Upper lobe of right lung (tissue), 1 donor: ENCODE measurements around the gene TFF2. TPM values are rescaled to one million over a fixed set of nuclear protein-coding genes. Genes with fewer than 3 reads are reported as not detected.

Experiments
- ATAC-seq: fragments of 200-7000 bp; cut with Tn5 transposase; one replicate; pipeline ENCODE4 v1.9.1; 2020; ENCODE audit warnings: mild to moderate bottlenecking, moderate library complexity
- DNase-seq: peaks from one replicate; pipeline ENCODE4 v3.0.0-alpha.2; 2020
- H3K27ac ChIP-seq: fragments of 200-600 bp; one replicate; pipeline ENCODE4 v1.8.0; 2022
- H3K27me3 ChIP-seq: fragments of 200-600 bp; one replicate; pipeline ENCODE4 v1.8.0; 2022; ENCODE audit warnings: mild to moderate bottlenecking
- H3K36me3 ChIP-seq: fragments of 200-600 bp; one replicate; pipeline ENCODE4 v1.8.0; 2022
- H3K4me1 ChIP-seq: fragments of 200-600 bp; one replicate; pipeline ENCODE4 v1.8.0; 2022
- H3K4me3 ChIP-seq: fragments of 200-600 bp; one replicate; pipeline ENCODE4 v1.8.0; 2022; ENCODE audit warnings: mild to moderate bottlenecking
- H3K9me3 ChIP-seq: fragments of 200-600 bp; one replicate; pipeline ENCODE4 v1.8.0; 2022
- CTCF ChIP-seq: fragments of 200-600 bp; IDR thresholded peaks from one replicate; pipeline ENCODE4 v1.8.0; 2022; ENCODE audit warnings: antibody characterized with exemption
- intact Hi-C: fragments of 100-400 bp; cut with DNase I; formaldehyde crosslinking; loops from one replicate; pipeline ENCODE4 v1.11.0; 2022
- total RNA-seq: library from RNA; stranded (reverse); fragmentation: NEBNext Ultra II Directional; extraction: Animal tissue kit (Norgen Biotek cat#: 25700); gene quantifications from one replicate; pipeline ENCODE4 v1.2.1, GENCODE V29; 2021
- donor health status: DM: no; HTN: yes; CAD: no; lungs with severe emphysema.

Gene TFF2
- total RNA-seq, 1 donor from 2014 or later: not detected

GRCh38 chr21:42387164-42387563 lies 36.4 kb upstream of the TFF2 start:
- H3K4me1 ChIP-seq: no peaks in the 10 kb centered on the region
- DNase-seq (peak; percentile 30), ATAC-seq (peak; percentile 32)
- no peak overlapping the region for H3K4me3 ChIP-seq
- intact Hi-C loops: no loop called here
- H3K9me3 ChIP-seq: no peaks in the 10 kb centered on the region
- no peaks in the 10 kb centered on the region for H3K27me3 ChIP-seq
- H3K36me3 ChIP-seq: no peaks in the 10 kb centered on the region
- no peak for TF ChIP-seq CTCF
- H3K27ac ChIP-seq: no peak overlapping the region

- no peak for ATAC-seq
- intact Hi-C loops: no loop called here
- DNase-seq: peak; percentile 40
- Histone ChIP-seq H3K4me1 (no peaks in the 10 kb centered on the region), H3K9me3 (no peaks in the 10 kb centered on the region), H3K4me3 (no peak overlapping the region), H3K27ac (no peak overlapping the region), H3K27me3 (no peaks in the 10 kb centered on the region), H3K36me3 (no peaks in the 10 kb centered on the region)
- TF ChIP-seq CTCF: no peak
Observed at GRCh38 chr21:42386034-42386591, 35.3 kb upstream of the TFF2 start.

GRCh38 chr21:42385619-42386018 lies 34.8 kb upstream of the TFF2 start:
- peak; percentile 37 for DNase-seq
- H3K36me3 ChIP-seq: no peaks in the 10 kb centered on the region
- no peak overlapping the region for H3K27ac ChIP-seq
- intact Hi-C loops: no loop called here
- H3K4me1 ChIP-seq: no peaks in the 10 kb centered on the region
- no peak for ATAC-seq
- no peaks in the 10 kb centered on the region for H3K9me3 ChIP-seq
- no peak for TF ChIP-seq CTCF
- H3K27me3 ChIP-seq: no peaks in the 10 kb centered on the region
- no peak overlapping the region for H3K4me3 ChIP-seq

- Histone ChIP-seq H3K27ac (no peak overlapping the region), H3K9me3 (no peaks in the 10 kb centered on the region), H3K27me3 (no peaks in the 10 kb centered on the region), H3K36me3 (no peaks in the 10 kb centered on the region), H3K4me1 (no peaks in the 10 kb centered on the region), H3K4me3 (no peak overlapping the region)
- DNase-seq: peak; percentile 25
- intact Hi-C loops: no loop called here
- peak; percentile 7 for ATAC-seq
- TF ChIP-seq CTCF: no peak
Observed at GRCh38 chr21:42384989-42385388, 34.2 kb upstream of the TFF2 start.

GRCh38 chr21:42384156-42384945 lies 33.6 kb upstream of the TFF2 start:
- ATAC-seq (no peak), DNase-seq (no peak)
- intact Hi-C loops: no loop called here

More at GRCh38 chr21:42384156-42384945, 33.6 kb upstream of the TFF2 start:
- H3K9me3 ChIP-seq: no peaks in the 10 kb centered on the region
- H3K4me1 ChIP-seq: no peaks in the 10 kb centered on the region
- H3K27ac ChIP-seq: no peak overlapping the region
- no peaks in the 10 kb centered on the region for H3K27me3 ChIP-seq
- TF ChIP-seq CTCF: no peak
- no peaks in the 10 kb centered on the region for H3K36me3 ChIP-seq
- H3K4me3 ChIP-seq: no peak overlapping the region
